Hepatocyte (in vitro differentiated cells): ENCODE measurements around the gene PHC1.
A peak's percentile ranks its signal among the peaks of the same experiment; 100 is the strongest.
"Not testable (repeated sequence)": the region's sequence is repeated elsewhere in the genome, so short reads cannot be mapped to it uniquely, and the experiment has no call there.

Experiments used
- CTCF ChIP-seq: fragments of 200-600 bp; sonication (generic); IDR thresholded peaks from 2 replicates; pipeline ENCODE4 v1.5.1; 2016; ENCODE audit warnings: antibody characterized with exemption, mild to moderate bottlenecking; ENCODE audit not compliant: poor library complexity
- EZH2 ChIP-seq: fragments of 200-600 bp; sonication (generic); IDR thresholded peaks from 2 replicates; pipeline ENCODE4 v1.6.1; 2016; ENCODE audit warnings: antibody characterized with exemption, mild to moderate bottlenecking, borderline replicate concordance

- peak; percentile 51 for TF ChIP-seq CTCF
- not testable (repeated sequence) for TF ChIP-seq EZH2
Measured at GRCh38 chr12:8914033-8914715, at the start of gene PHC1.
